A549 (cell line): ENCODE results near the gene XKR7. TPM values are rescaled to one million over a fixed set of nuclear protein-coding genes. Genes with fewer than 3 reads are reported as not detected.
A peak's percentile ranks its signal among the peaks of the same experiment; 100 is the strongest.

Experiments used
- ATAC-seq, 2 experiments: fragments of 200-7000 bp in 1 of 2; fragments of >200 bp in 1 of 2; cut with Nextera tagmentation in 1 of 2; cut with Tn5 transposase in 1 of 2; 3 replicates each; pipeline versions ENCODE4 v1.8.0 to v1.9.1; 2018 to 2020; ENCODE audit warnings: mild to moderate bottlenecking in 1 of 2, moderate library complexity in 1 of 2
- CTCF ChIA-PET: fragments of 300-600 bp; sonication (Branson Sonifier 250); formaldehyde crosslinking; extraction: SDS; loops from one replicate; lab custom pipeline; 2021; ENCODE audit warnings: antibody characterized with exemption, inconsistent platforms; lab: Yijun Ruan, JAX
- POLR2A ChIA-PET: fragments of 350-600 bp; formaldehyde crosslinking; extraction: SDS; loops from one replicate; lab custom pipeline; 2021; ENCODE audit warnings: antibody characterized with exemption, inconsistent platforms; lab: Yijun Ruan, JAX
- DNase-seq, 2 experiments: peaks; one replicate each; pipeline versions ENCODE4 v3.0.0 to v3.0.0-alpha.2; 2011 to 2016; ENCODE audit warnings: low read depth in 1 of 2, low spot score in 1 of 2
- FAIRE-seq: peaks from 2 replicates; lab custom pipeline; 2011; peaks lifted over from hg19 to GRCh38; lab: Jason Lieb, UNC
- H3K27ac ChIP-seq, 2 experiments: fragments of >200 bp; sonication (Bioruptor Twin); formaldehyde crosslinking; 3 replicates each; pipeline ENCODE4 v1.5.1; 2016 to 2017
- H3K4me1 ChIP-seq: fragments of >200 bp; sonication (Bioruptor Twin); formaldehyde crosslinking; 3 replicates; pipeline ENCODE4 v1.6.1; 2016
- H3K4me2 ChIP-seq: fragments of >200 bp; sonication (Bioruptor Twin); formaldehyde crosslinking; 3 replicates; pipeline ENCODE4 v1.6.1; 2016
- H3K4me3 ChIP-seq: fragments of >200 bp; sonication (Bioruptor Twin); formaldehyde crosslinking; 3 replicates; pipeline ENCODE4 v1.5.1; 2016
- H3K9me3 ChIP-seq: fragments of >200 bp; sonication (Bioruptor Twin); formaldehyde crosslinking; 3 replicates; pipeline ENCODE4 v1.6.1; 2016
- CBX2 ChIP-seq: fragments of 200-600 bp; sonication (generic); IDR thresholded peaks from 2 replicates; pipeline ENCODE4 v1.6.1; 2016; ENCODE audit warnings: low read depth, mild to moderate bottlenecking, borderline replicate concordance
- EP300 ChIP-seq, 2 experiments: fragments of >200 bp; sonication (Bioruptor Twin); formaldehyde crosslinking; IDR thresholded peaks; 2 replicates in 1 of 2; 3 replicates in 1 of 2; pipeline ENCODE4 v1.6.1; 2016 to 2017
- ESRRA ChIP-seq: fragments of 150-350 bp; IDR thresholded peaks from 2 replicates; pipeline ENCODE4 v1.6.1; 2014; ENCODE audit warnings: mild to moderate bottlenecking, low read length, borderline replicate concordance
- FOXS1 ChIP-seq: fragments of 250-450 bp; sonication (Bioruptor Pico); IDR thresholded peaks from 2 replicates; pipeline ENCODE4 v1.5.0; 2020; ENCODE audit warnings: mild to moderate bottlenecking, moderate library complexity
- HDAC2 ChIP-seq: fragments of 200-600 bp; sonication (generic); IDR thresholded peaks from 2 replicates; pipeline ENCODE4 v1.6.1; 2016
- KDM1A ChIP-seq: fragments of 200-600 bp; sonication (generic); IDR thresholded peaks from 2 replicates; pipeline ENCODE4 v1.6.1; 2016; ENCODE audit warnings: low read depth, mild to moderate bottlenecking
- KDM5A ChIP-seq: fragments of 200-600 bp; sonication (generic); IDR thresholded peaks from 2 replicates; pipeline ENCODE4 v1.6.1; 2016; ENCODE audit warnings: antibody characterized with exemption, mild to moderate bottlenecking
- MAZ ChIP-seq: fragments of 150-350 bp; IDR thresholded peaks from 2 replicates; pipeline ENCODE4 v1.6.1; 2014; ENCODE audit warnings: antibody characterized with exemption, low read depth, low read length, borderline replicate concordance
- MYC ChIP-seq: IDR thresholded peaks from 2 replicates; pipeline ENCODE4 v1.6.1; 2012; ENCODE audit warnings: mild to moderate bottlenecking, inconsistent platforms, low read length, improper control_type of control experiment, borderline replicate concordance
- RAD21 ChIP-seq, 2 experiments: fragments of >200 bp in 1 of 2; sonication (Bioruptor Twin) in 1 of 2; formaldehyde crosslinking in 1 of 2; IDR thresholded peaks in 1 of 2; conservative IDR thresholded peaks in 1 of 2; 2 replicates in 1 of 2; 3 replicates in 1 of 2; pipeline ENCODE4 v1.6.1; 2012 to 2018; ENCODE audit warnings: inconsistent platforms in 1 of 2
- RARB ChIP-seq: fragments of 250-450 bp; sonication (Bioruptor Pico); IDR thresholded peaks from 2 replicates; pipeline ENCODE4 v1.8.0; 2021; ENCODE audit warnings: mild to moderate bottlenecking, moderate library complexity
- RCOR1 ChIP-seq: fragments of 150-350 bp; IDR thresholded peaks from 2 replicates; pipeline ENCODE4 v1.6.1; 2014; ENCODE audit warnings: antibody characterized with exemption, low read length, low read depth
- TP53 ChIP-seq: fragments of 250-450 bp; sonication (Bioruptor Pico); IDR thresholded peaks from 2 replicates; pipeline ENCODE4 v1.5.0; 2021; ENCODE audit warnings: mild to moderate bottlenecking, moderate library complexity
- ZNF302 ChIP-seq: fragments of 250-450 bp; sonication (Bioruptor Pico); IDR thresholded peaks from 2 replicates; pipeline ENCODE4 v1.9.0; 2021; ENCODE audit warnings: inconsistent platforms, mild to moderate bottlenecking, moderate library complexity
- WGBS: methylation state at CpG from one replicate; pipeline ENCODE4 v1.1.6; 2017; ENCODE audit errors: missing lambda C conversion rate; 5-methylcytosine and 5-hydroxymethylcytosine counted together
- polyA plus RNA-seq, 4 experiments: library from polyadenylated mRNA; depleted of rRNA in 3 of 4; stranded (reverse); fragments of >200 nt; fragmentation: RNase III in 1 of 4; extraction: RNeasy Plus Mini Kit Qiagen cat#74134 plus additional on column Dnase treatment in 1 of 4; gene quantifications; 2 replicates in 3 of 4; 3 replicates in 1 of 4; pipeline ENCODE4 v1.2.3, GENCODE V29; 2011 to 2017
- TF ChIP-seq, protein P1 (sequence below): fragments of 200-600 bp; sonication (generic); IDR thresholded peaks from 2 replicates; pipeline ENCODE4 v1.6.1; 2016; ENCODE audit warnings: antibody characterized with exemption, mild to moderate bottlenecking, moderate library complexity
- TF ChIP-seq, protein P2 (sequence below): fragments of >200 bp; sonication (Bioruptor Twin); formaldehyde crosslinking; IDR thresholded peaks from 3 replicates; pipeline ENCODE4 v1.5.1; 2016

The XKR7 gene
- polyA plus RNA-seq, 2 of the 4 experiments (the other 2 are of a cell fraction), result 0.01 TPM; not detected in 1

DNA sequence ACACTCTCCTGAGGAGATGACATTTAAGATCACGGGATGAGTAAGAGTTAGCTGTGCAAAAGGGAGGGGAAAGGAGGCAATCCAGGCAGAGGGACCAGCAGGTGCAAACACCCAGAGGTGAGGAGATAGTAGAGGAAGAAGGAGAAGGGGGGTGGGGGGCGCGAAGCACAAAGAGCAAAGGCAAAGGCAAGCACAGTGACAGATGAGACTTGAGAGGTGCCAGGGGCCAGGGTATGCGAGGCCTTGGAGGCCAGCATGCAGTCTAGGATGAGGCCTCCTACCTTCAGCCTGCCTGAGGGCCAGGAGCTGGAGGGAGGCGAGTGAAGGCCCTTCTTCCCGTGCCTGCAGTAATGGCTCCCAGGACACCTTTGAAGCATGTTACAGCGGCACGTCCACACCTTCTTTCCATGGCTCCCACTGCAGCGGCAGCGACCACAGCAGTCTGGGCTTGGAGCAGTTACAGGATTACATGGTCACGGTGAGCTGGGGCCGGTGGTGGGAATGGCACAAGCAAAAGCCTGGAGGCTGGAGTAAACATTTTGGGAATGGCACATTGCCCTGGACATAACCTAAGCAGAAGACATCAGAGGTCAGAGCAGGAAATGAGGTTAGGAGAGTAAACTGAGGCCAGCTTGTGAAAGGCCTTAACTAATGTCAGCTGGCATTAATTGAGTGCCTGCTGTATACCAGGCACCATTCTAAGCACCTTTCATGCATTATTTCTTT is 60.9 kb downstream of the XKR7 start:
- no peak overlapping the region for H3K27ac ChIP-seq
- H3K4me3 ChIP-seq, result no peak overlapping the region
- 54% methylated on average over 9 of the region's 12 CpGs for WGBS
- no peaks in the 10 kb centered on the region for H3K9me3 ChIP-seq
- ATAC-seq (peak; percentile 14 to 28; a peak in 3 of 6 replicates), DNase-seq (no peak), FAIRE-seq (no peak)
- no peak overlapping the region for H3K4me2 ChIP-seq
- no peak for TF ChIP-seq RARB (CRISPR knock-in tag)
- no peak for TF ChIP-seq MYC
- no peak for TF ChIP-seq ESRRA
- TF ChIP-seq, protein P1, sequence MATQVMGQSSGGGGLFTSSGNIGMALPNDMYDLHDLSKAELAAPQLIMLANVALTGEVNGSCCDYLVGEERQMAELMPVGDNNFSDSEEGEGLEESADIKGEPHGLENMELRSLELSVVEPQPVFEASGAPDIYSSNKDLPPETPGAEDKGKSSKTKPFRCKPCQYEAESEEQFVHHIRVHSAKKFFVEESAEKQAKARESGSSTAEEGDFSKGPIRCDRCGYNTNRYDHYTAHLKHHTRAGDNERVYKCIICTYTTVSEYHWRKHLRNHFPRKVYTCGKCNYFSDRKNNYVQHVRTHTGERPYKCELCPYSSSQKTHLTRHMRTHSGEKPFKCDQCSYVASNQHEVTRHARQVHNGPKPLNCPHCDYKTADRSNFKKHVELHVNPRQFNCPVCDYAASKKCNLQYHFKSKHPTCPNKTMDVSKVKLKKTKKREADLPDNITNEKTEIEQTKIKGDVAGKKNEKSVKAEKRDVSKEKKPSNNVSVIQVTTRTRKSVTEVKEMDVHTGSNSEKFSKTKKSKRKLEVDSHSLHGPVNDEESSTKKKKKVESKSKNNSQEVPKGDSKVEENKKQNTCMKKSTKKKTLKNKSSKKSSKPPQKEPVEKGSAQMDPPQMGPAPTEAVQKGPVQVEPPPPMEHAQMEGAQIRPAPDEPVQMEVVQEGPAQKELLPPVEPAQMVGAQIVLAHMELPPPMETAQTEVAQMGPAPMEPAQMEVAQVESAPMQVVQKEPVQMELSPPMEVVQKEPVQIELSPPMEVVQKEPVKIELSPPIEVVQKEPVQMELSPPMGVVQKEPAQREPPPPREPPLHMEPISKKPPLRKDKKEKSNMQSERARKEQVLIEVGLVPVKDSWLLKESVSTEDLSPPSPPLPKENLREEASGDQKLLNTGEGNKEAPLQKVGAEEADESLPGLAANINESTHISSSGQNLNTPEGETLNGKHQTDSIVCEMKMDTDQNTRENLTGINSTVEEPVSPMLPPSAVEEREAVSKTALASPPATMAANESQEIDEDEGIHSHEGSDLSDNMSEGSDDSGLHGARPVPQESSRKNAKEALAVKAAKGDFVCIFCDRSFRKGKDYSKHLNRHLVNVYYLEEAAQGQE, result no peak
- no peak for TF ChIP-seq EP300 (IDR thresholded peaks at IDR 0.05)
- TF ChIP-seq, protein P2, sequence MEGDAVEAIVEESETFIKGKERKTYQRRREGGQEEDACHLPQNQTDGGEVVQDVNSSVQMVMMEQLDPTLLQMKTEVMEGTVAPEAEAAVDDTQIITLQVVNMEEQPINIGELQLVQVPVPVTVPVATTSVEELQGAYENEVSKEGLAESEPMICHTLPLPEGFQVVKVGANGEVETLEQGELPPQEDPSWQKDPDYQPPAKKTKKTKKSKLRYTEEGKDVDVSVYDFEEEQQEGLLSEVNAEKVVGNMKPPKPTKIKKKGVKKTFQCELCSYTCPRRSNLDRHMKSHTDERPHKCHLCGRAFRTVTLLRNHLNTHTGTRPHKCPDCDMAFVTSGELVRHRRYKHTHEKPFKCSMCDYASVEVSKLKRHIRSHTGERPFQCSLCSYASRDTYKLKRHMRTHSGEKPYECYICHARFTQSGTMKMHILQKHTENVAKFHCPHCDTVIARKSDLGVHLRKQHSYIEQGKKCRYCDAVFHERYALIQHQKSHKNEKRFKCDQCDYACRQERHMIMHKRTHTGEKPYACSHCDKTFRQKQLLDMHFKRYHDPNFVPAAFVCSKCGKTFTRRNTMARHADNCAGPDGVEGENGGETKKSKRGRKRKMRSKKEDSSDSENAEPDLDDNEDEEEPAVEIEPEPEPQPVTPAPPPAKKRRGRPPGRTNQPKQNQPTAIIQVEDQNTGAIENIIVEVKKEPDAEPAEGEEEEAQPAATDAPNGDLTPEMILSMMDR, result no peak
- TF ChIP-seq CBX2, result no peak
- TF ChIP-seq KDM5A, result no peak
- no peak for TF ChIP-seq FOXS1 (CRISPR knock-in tag)
- ChIA-PET CTCF (interaction anchor here (1.2 to 10.4 kb wide), 12 partner anchors 8 to 212 kb away, joined by 3 to 193 read pairs (median 24); partner anchors contain the start of genes MYLK2 and PDRG1), POLR2A (no interaction called here)
- H3K4me1 ChIP-seq, result no peaks in the 10 kb centered on the region; the same call in 2 of the 3 replicates

- no peak overlapping the region for H3K27ac ChIP-seq
- no peak overlapping the region for H3K4me3 ChIP-seq
- FAIRE-seq (no peak), DNase-seq (no peak), ATAC-seq (no peak)
- H3K4me2 ChIP-seq, result no peak overlapping the region
- H3K9me3 ChIP-seq, result no peaks in the 10 kb centered on the region
- POLR2A ChIA-PET, result interaction anchor here (0.6 kb wide), 1 partner anchor 172 kb away, joined by 3 read pairs; no protein-coding TSS in a partner anchor
- H3K4me1 ChIP-seq, result no peaks in the 10 kb centered on the region; the same call in 2 of the 3 replicates
- TF ChIP-seq RAD21 (conservative IDR thresholded peaks at IDR 0.05 in 1 of 2, IDR thresholded peaks at IDR 0.05 in 1 of 2) (no peak), MAZ (no peak), KDM5A (no peak), KDM1A (no peak), ZNF302 (no peak), HDAC2 (no peak), RCOR1 (no peak), TP53 (CRISPR knock-in tag) (no peak)
- CTCF ChIA-PET, result interaction anchor here (0.7 to 10.4 kb wide), 18 partner anchors 8 to 213 kb away, joined by 3 to 193 read pairs (median 16); partner anchors contain the start of genes FOXS1 and PDRG1
- WGBS, result 74% methylated on average over 8 of the region's 11 CpGs
Observed at GRCh38 chr20:32029561-32029960, 61.6 kb downstream of the XKR7 start.
